ENCODE data around the gene GPR39.

- TF ChIP-seq, protein P1, sequence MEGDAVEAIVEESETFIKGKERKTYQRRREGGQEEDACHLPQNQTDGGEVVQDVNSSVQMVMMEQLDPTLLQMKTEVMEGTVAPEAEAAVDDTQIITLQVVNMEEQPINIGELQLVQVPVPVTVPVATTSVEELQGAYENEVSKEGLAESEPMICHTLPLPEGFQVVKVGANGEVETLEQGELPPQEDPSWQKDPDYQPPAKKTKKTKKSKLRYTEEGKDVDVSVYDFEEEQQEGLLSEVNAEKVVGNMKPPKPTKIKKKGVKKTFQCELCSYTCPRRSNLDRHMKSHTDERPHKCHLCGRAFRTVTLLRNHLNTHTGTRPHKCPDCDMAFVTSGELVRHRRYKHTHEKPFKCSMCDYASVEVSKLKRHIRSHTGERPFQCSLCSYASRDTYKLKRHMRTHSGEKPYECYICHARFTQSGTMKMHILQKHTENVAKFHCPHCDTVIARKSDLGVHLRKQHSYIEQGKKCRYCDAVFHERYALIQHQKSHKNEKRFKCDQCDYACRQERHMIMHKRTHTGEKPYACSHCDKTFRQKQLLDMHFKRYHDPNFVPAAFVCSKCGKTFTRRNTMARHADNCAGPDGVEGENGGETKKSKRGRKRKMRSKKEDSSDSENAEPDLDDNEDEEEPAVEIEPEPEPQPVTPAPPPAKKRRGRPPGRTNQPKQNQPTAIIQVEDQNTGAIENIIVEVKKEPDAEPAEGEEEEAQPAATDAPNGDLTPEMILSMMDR (IDR thresholded peaks at IDR 0.05), result no peak
- no peak for TF ChIP-seq SIN3A (IDR thresholded peaks at IDR 0.05; ENCODE audit: borderline replicate concordance, insufficient read depth, low read depth, low read length)
- TF ChIP-seq POLR2AphosphoS5 (IDR thresholded peaks at IDR 0.05; ENCODE audit: low read depth, low read length), result no peak
- TF ChIP-seq, protein P2, sequence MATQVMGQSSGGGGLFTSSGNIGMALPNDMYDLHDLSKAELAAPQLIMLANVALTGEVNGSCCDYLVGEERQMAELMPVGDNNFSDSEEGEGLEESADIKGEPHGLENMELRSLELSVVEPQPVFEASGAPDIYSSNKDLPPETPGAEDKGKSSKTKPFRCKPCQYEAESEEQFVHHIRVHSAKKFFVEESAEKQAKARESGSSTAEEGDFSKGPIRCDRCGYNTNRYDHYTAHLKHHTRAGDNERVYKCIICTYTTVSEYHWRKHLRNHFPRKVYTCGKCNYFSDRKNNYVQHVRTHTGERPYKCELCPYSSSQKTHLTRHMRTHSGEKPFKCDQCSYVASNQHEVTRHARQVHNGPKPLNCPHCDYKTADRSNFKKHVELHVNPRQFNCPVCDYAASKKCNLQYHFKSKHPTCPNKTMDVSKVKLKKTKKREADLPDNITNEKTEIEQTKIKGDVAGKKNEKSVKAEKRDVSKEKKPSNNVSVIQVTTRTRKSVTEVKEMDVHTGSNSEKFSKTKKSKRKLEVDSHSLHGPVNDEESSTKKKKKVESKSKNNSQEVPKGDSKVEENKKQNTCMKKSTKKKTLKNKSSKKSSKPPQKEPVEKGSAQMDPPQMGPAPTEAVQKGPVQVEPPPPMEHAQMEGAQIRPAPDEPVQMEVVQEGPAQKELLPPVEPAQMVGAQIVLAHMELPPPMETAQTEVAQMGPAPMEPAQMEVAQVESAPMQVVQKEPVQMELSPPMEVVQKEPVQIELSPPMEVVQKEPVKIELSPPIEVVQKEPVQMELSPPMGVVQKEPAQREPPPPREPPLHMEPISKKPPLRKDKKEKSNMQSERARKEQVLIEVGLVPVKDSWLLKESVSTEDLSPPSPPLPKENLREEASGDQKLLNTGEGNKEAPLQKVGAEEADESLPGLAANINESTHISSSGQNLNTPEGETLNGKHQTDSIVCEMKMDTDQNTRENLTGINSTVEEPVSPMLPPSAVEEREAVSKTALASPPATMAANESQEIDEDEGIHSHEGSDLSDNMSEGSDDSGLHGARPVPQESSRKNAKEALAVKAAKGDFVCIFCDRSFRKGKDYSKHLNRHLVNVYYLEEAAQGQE (IDR thresholded peaks at IDR 0.05; ENCODE audit: insufficient read depth in 1 of 2, low read depth in 2 of 2, low read length in 1 of 2), result no peak
- no peak for TF ChIP-seq TCF7L2 (IDR thresholded peaks at IDR 0.05; ENCODE audit: low read depth, low read length)
Measured at GRCh38 chr2:132623096-132623839, 206.7 kb downstream of the GPR39 start.

All from Panc1 (cell line).